SK-N-MC (cell line): ENCODE measurements around the gene DCUN1D4.

ENCODE experiments used
- DNase-seq: peaks from one replicate; pipeline ENCODE4 v3.0.0-alpha.2; 2011; ENCODE audit warnings: low read depth, low spot score
- H3K27ac ChIP-seq: fragments of 200-600 bp; sonication (generic); 2 replicates; pipeline ENCODE4 v1.5.1; 2016; ENCODE audit warnings: mixed run types
- H3K36me3 ChIP-seq: fragments of 200-600 bp; sonication (generic); 2 replicates; pipeline ENCODE4 v1.6.1; 2017; ENCODE audit warnings: antibody characterized with exemption, low read length, mixed read lengths; ENCODE audit not compliant: insufficient read depth
- H3K4me3 ChIP-seq: fragments of 200-600 bp; sonication (generic); 2 replicates; pipeline ENCODE4 v1.5.1; 2016
- H3K9ac ChIP-seq: fragments of 200-600 bp; sonication (generic); 2 replicates; pipeline ENCODE4 v1.8.0; 2017; ENCODE audit warnings: mixed run types, mixed read lengths; ENCODE audit not compliant: insufficient read length
- H3K9me3 ChIP-seq: fragments of 200-600 bp; sonication (generic); 2 replicates; pipeline ENCODE4 v1.6.1; 2017; ENCODE audit warnings: low read depth, mild to moderate bottlenecking, antibody characterized with exemption, low read length, moderate library complexity, mixed read lengths
- EZH2 ChIP-seq: fragments of 200-600 bp; sonication (generic); IDR thresholded peaks from one replicate; pipeline ENCODE4 v1.6.1; 2017; ENCODE audit warnings: antibody characterized with exemption
- FOXP2 ChIP-seq: optimal IDR thresholded peaks from 2 replicates; pipeline ENCODE3; 2011; ENCODE audit warnings: mild to moderate bottlenecking, moderate library complexity; ENCODE audit not compliant: insufficient read depth; ENCODE audit errors: extremely low read length, control extremely low read depth
- POLR2AphosphoS5 ChIP-seq: IDR thresholded peaks from 2 replicates; pipeline ENCODE4 v1.6.1; 2012; ENCODE audit warnings: mild to moderate bottlenecking, low read depth, low read length, borderline replicate concordance

DCUN1D4 gene

DNA sequence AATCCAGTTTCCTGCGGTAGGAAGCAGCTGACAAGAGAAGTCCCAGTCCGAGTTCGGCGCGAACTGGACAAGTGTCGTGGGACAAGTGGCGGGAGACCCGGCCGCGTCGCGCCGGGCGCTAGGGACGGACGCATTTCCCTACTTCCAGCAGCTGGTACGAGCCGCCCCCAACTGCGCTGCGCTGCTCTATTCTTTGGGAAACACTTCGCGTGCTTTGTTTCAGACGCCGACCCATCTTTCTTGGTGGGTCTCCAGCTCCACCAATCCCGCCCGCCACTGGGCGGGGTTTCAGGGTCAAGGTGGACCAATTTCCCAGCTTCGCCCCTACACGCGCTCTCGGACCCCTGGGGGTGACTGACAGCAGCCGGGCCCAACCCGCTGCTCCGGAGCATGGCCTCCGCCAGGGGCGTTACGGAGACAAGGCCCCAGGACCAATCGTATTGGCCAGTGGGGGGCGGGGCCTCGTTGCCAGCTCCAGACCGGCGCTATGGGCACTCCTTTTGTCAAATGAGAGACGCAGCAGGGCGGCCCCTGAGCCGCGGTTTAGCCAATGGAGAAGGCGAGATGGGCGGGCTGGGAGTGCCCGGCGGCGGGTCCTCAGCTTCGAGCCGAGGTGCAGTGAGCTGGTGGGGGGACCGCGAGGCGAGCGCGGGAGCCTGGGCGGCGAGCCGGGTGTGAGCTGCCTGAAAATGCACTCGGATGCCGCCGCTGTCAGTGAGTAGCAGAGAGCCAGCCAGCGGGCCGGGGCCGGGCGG lies at the start of gene DCUN1D4:
Gene DCUN1D4 (plus strand): TSS at position 600 of the 755 bp plus-strand sequence. CDS start 90 bp downstream, at position 690.
- no peaks in the 10 kb centered on the region for H3K9me3 ChIP-seq
- DNase-seq, result peak; percentile 60
- H3K36me3 ChIP-seq, result no peaks in the 10 kb centered on the region
- TF ChIP-seq EZH2 (no peak), POLR2AphosphoS5 (peak; percentile 51; the same call in 1 of the 2 replicates), FOXP2 (no peak)
- peak within 1 kb of the TSS; percentile 86 for H3K4me3 ChIP-seq
- H3K9ac ChIP-seq, result peak within 1 kb of the TSS; percentile 32
- H3K27ac ChIP-seq, result no peak within 1 kb of the TSS

DNA sequence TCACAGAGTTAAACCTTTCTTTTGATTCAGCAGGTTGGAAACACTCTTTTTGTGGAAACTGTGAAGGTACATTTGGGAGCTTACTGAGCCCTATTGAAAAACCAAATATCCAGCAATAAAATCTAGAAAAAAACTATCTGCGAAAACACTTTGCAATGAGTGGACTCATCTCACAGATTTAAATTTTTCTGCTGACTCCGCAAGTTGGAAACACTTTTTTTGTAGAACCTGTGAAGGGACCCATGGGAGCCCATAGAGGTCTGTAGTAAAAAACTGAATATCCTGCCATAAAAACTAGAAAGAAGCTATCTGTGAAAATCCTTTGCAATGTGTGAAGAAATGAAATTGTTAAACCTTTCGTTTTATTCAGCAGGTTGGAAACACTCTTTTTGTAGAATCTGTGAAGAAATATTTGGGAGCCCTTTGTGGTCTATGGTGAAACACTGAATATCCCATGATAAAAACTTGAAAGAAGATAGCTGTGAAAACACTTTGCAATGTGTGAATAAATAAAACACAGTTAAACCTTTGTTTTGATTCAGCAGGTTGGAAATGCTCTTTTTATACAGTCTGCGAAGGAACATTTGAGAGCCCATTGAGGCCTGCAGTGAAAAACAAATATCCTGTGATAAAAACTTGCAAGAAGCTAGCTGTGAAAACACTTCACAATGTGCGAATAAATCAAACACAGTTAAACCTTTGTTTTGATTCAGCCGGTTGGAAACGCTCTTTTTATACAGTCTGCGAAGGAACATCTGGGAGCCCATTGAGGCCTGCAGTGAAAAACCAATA lies 22.3 kb upstream of the DCUN1D4 start:
- no peak for TF ChIP-seq POLR2AphosphoS5
- no peak for TF ChIP-seq EZH2
- TF ChIP-seq FOXP2, result no peak
- Histone ChIP-seq H3K4me3 (no peak overlapping the region), H3K9ac (no peak overlapping the region), H3K36me3 (no peaks in the 10 kb centered on the region), H3K9me3 (no peaks in the 10 kb centered on the region), H3K27ac (no peak overlapping the region)
- no peak for DNase-seq

- TF ChIP-seq FOXP2 (no peak), EZH2 (no peak), POLR2AphosphoS5 (no peak)
- Histone ChIP-seq H3K36me3 (no peaks in the 10 kb centered on the region), H3K4me3 (no peak overlapping the region), H3K9me3 (no peaks in the 10 kb centered on the region), H3K9ac (no peak overlapping the region), H3K27ac (no peak overlapping the region)
- DNase-seq, result no peak
Observed at GRCh38 chr4:51825341-51825740, 17.6 kb upstream of the DCUN1D4 start.

DNA sequence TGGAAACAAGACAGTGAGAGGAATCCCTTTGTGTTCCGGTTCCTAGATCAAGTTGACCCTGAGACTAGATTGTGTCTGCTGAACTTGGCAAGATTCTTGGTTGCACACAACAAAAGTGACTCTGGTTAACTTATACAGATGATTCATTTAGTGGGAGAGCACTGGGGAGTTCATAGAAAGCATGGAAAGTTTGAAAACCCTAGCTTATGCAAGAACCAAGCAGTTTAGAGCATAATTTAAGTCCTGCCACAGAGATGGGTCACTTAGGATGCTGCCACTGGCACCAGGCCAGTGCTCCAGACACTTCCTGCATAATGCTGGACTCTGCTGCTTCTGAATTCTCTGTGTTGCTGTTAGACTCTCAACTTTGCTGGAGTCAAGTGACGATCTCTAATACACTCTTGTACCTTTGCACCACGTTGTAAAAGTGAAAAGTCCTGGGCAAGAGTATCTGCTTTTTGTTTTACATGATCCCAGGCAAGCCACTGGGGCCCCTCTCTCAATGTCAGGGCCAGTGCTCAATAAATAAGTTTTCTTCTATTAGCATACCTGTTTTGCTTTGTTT lies 12.7 kb upstream of the DCUN1D4 start:
- H3K27ac ChIP-seq, result no peak overlapping the region
- no peak for DNase-seq
- H3K9me3 ChIP-seq, result no peaks in the 10 kb centered on the region
- no peak overlapping the region for H3K9ac ChIP-seq
- no peak overlapping the region for H3K4me3 ChIP-seq
- TF ChIP-seq POLR2AphosphoS5, result no peak
- TF ChIP-seq EZH2, result no peak
- no peak for TF ChIP-seq FOXP2
- H3K36me3 ChIP-seq, result no peaks in the 10 kb centered on the region

GRCh38 chr4:51831133-51831532 lies 11.8 kb upstream of the DCUN1D4 start:
- TF ChIP-seq POLR2AphosphoS5 (no peak), EZH2 (no peak), FOXP2 (no peak)
- Histone ChIP-seq H3K9ac (no peak overlapping the region), H3K27ac (no peak overlapping the region), H3K4me3 (no peak overlapping the region), H3K9me3 (no peaks in the 10 kb centered on the region), H3K36me3 (no peaks in the 10 kb centered on the region)
- DNase-seq, result no peak

DNA sequence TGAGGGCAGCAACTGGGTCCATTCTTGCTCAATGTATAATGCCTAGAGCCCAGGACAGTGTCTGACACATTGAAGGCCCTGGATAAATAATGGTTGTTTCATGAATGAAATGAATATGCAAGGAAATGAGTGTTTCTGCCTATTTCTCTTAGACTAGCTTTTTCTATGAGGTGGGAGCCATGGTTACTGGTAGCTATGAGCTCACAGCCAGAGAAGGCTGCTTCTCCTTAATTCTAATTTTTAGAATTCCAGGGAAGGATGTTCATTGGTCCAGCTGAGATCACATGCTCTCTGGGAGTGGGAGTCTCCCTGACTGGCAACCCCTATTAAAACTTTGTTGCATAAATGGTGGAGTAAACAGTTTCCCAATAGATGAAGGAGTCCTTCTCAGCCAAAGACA lies 9.7 kb upstream of the DCUN1D4 start:
- no peaks in the 10 kb centered on the region for H3K36me3 ChIP-seq
- no peaks in the 10 kb centered on the region for H3K9me3 ChIP-seq
- DNase-seq, result no peak
- TF ChIP-seq POLR2AphosphoS5 (no peak), EZH2 (no peak), FOXP2 (no peak)
- no peak overlapping the region for H3K27ac ChIP-seq
- no peak overlapping the region for H3K4me3 ChIP-seq
- H3K9ac ChIP-seq, result no peak overlapping the region

- H3K9me3 ChIP-seq, result no peaks in the 10 kb centered on the region
- no peak overlapping the region for H3K27ac ChIP-seq
- no peaks in the 10 kb centered on the region for H3K36me3 ChIP-seq
- no peak for DNase-seq
- TF ChIP-seq EZH2, result no peak
- no peak for TF ChIP-seq POLR2AphosphoS5
- no peak for TF ChIP-seq FOXP2
- H3K4me3 ChIP-seq, result no peak overlapping the region
- no peak overlapping the region for H3K9ac ChIP-seq
Observed at GRCh38 chr4:51835079-51835478, 7.9 kb upstream of the DCUN1D4 start.

- TF ChIP-seq EZH2 (no peak), POLR2AphosphoS5 (no peak), FOXP2 (no peak)
- no peak overlapping the region for H3K27ac ChIP-seq
- no peak for DNase-seq
- H3K36me3 ChIP-seq, result no peaks in the 10 kb centered on the region
- H3K9me3 ChIP-seq, result no peaks in the 10 kb centered on the region
- H3K4me3 ChIP-seq, result no peak overlapping the region
- H3K9ac ChIP-seq, result no peak overlapping the region
Observed at GRCh38 chr4:51835855-51836254, 7.1 kb upstream of the DCUN1D4 start.
